M059J (cell line): ENCODE results near the gene FBXL2. TPM values are rescaled to one million over a fixed set of nuclear protein-coding genes. Genes with fewer than 3 reads are reported as not detected.
"Not testable (repeated sequence)": the region's sequence is repeated elsewhere in the genome, so short reads cannot be mapped to it uniquely, and the experiment has no call there.

ENCODE experiments used
- DNase-seq: peaks from one replicate; pipeline ENCODE4 v3.0.0-alpha.2; 2012; ENCODE audit warnings: low read depth
- total RNA-seq: library from RNA; depleted of rRNA; stranded (reverse); fragments of >200 nt; shearing (Covaris generic); gene quantifications from 2 replicates; pipeline ENCODE4 v1.2.3, GENCODE V29; 2014; rRNA removed

The FBXL2 gene
- total RNA-seq, 1 experiment from 2014 or later, result 3.8 TPM

DNA sequence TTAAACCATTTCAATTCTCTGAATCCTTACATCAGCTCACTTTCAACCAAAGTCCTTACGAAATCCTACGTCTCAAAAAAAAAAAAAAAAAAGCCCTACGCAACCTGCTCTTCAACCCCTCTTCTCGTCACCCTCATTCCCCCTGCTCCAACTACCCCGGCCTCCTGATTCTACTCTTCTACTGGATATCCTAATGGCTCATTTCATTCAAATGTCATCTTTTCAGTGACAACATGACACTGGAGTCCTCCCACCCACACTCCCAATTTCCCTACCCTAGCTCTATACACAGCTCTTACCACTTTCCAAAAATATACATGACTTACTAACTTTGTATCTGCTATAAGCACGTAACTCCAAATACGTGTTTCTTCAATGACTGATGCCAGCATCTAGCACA is 151.5 kb downstream of the FBXL2 start:
- DNase-seq, result no peak

DNA sequence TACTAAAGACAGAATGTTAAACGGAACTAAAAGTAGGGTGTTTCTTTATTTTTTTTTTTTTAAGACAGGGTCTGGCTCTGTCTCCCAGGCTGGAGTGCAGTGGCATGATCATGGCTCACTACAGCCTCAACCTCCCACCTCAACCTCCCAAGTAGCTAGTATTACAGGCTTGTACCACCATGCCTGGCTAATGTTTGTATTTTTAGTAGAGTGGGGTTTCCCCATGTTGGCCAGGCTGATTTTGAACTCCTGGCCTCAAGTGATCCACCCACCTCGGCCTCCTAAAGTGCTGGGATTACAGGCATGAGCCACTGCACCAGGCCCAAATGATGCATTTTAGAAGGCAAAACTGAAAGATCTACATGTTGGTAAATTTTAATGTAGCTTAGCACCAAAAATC is 152.1 kb downstream of the FBXL2 start:
- not testable (repeated sequence) for DNase-seq

DNA sequence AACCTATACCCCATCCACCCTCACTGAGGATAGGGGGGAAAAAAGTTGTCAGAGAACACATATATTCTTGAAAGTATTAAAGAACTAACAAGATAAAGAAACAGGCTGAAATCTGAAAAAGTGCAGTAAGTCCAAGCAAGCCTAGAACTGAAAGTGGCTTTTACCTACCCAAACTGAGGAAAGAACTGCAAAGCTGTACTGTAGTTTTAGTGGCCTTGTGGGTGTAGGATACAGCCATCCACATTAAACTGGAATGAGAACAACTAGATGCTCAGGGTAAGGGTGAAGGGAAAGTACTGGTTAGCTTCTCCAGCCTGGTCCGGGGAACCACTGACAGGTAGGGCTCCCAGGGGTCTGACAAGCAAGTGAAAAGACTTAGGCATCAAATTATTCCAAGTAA is 152.8 kb downstream of the FBXL2 start:
- no peak for DNase-seq

DNA sequence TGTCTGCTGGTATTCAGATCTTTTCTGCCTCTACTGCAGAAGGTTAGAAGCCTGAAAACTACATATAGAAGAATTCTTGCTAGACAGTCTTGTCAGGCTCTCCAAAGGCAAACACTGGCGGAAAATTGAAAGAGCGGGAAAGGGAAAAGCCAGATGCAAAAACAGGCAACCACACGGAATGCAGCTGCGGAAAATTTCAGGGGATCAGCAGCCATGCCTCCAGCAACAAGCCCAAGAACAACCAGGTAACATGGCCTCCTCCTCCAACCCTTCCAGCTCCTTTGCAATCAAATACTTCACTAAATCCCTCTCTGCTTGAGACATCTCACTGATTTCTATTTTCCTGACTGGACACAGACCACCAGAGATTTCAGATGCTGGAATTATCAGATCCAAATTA is 153.3 kb downstream of the FBXL2 start:
- DNase-seq, result no peak

DNA sequence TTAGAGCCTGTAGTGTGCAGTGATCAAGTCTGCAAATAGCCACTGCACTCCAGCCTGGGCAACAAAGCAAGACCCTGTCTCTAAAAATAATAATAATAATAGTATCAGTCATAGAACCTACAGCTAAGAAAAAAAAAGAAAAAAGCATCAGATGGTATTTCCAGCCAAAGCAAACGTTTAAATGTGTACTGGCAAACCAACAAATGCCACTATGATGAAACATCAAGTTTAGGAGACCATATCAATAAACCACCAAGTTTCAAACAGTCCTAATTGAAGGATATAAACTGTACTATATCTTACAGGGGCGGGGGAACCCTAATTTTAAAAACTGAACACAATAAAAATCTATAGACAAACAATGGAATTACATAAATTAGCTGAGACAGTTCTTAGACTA is 156.6 kb downstream of the FBXL2 start:
- DNase-seq, result peak; percentile 19

Other genes with a start within 250 kb of the FBXL2 start
- gene GLB1, start 180.3 kb upstream of the FBXL2 start, total RNA-seq, result 61.6 and 98.2 TPM in 2 replicates
- 1.3 and 3.4 TPM in 2 replicates for gene TMPPE, start 180.3 kb upstream of the FBXL2 start, total RNA-seq
- 280 and 301 TPM in 2 replicates for gene CRTAP, start 163.4 kb upstream of the FBXL2 start, total RNA-seq
- gene SUSD5, start 58.6 kb upstream of the FBXL2 start, total RNA-seq, result 0.44 and 0.98 TPM in 2 replicates
- gene UBP1, start 163.0 kb downstream of the FBXL2 start, total RNA-seq, result 23.9 and 25.9 TPM in 2 replicates